ENCODE data around the gene ARFGAP1.

ARFGAP1 gene

DNA sequence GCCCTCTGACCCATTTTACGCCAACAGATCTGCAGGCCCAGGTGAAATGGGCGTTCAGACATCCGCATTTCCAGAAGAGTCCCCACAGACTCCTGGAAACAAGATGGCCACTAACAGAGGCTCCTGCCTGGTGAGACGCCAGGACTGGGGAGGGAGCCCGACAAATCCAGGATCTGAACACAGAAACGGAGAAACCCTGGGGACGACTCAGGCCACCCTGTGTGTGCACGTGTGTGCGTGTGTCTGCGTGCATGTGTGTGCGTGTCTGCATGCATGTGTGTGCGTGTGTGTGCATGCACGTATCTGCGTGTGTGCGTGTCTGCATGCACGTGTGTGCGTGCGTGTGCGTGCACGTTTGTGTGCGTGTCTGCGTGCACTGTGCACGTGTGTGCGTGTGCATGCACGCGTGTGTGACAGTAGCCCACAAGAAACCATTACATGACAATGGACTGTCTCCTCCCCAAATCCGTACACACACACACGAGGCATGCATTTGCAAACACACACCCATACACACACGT, 63.7 kb downstream of the ARFGAP1 start:
- no peak for DNase-seq

- no peak for DNase-seq
Observed at GRCh38 chr20:63337786-63338420, 65.3 kb downstream of the ARFGAP1 start.
